HEK293 (cell line): Measurements from ENCODE around the gene ATXN7L3B.
A peak's percentile ranks its signal among the peaks of the same experiment; 100 is the strongest.

ENCODE experiments used
- CTCF ChIA-PET: fragments of 350-600 bp; formaldehyde crosslinking; extraction: SDS; loops from one replicate; lab custom pipeline; 2021; ENCODE audit warnings: antibody characterized with exemption; lab: Yijun Ruan, JAX
- POLR2A ChIA-PET: fragments of 300-600 bp; formaldehyde crosslinking; extraction: SDS; loops from one replicate; lab custom pipeline; 2020; ENCODE audit warnings: antibody characterized with exemption, inconsistent platforms; lab: Yijun Ruan, JAX
- H3K27ac ChIP-seq: fragments of 200-500 bp; sonication (Bioruptor generic); 2 replicates; pipeline ENCODE4 v1.5.1; 2014; ENCODE audit warnings: low read depth, low read length, control low read depth, inconsistent platforms; ENCODE audit errors: extremely low read depth
- H3K36me3 ChIP-seq, 2 experiments: fragments of 200-500 bp in 1 of 2; sonication (Bioruptor generic) in 1 of 2; 1 replicate in 1 of 2; 2 replicates in 1 of 2; pipeline ENCODE4 v1.5.1; 2014 to 2017; ENCODE audit warnings: inconsistent platforms in 2 of 2, low read length in 2 of 2; ENCODE audit not compliant: control insufficient read depth in 2 of 2, insufficient read depth in 1 of 2
- H3K4me1 ChIP-seq: fragments of 200-500 bp; sonication (Bioruptor generic); 2 replicates; pipeline ENCODE4 v1.5.1; 2014; ENCODE audit warnings: mild to moderate bottlenecking, low read length, inconsistent platforms; ENCODE audit not compliant: control insufficient read depth, insufficient read depth
- H3K4me3 ChIP-seq: 2 replicates; pipeline ENCODE4 v1.5.1; 2011; ENCODE audit warnings: low read depth, mild to moderate bottlenecking, control low read depth, low read length, moderate library complexity
- H3K9me3 ChIP-seq: fragments of 200-500 bp; sonication (Bioruptor generic); 2 replicates; pipeline ENCODE4 v1.5.1; 2014; ENCODE audit warnings: low read depth, low read length, inconsistent platforms; ENCODE audit not compliant: control insufficient read depth, insufficient read depth
- GLI4 ChIP-seq: fragments of 450-650 bp; formaldehyde crosslinking; IDR thresholded peaks from 2 replicates; pipeline ENCODE4 v1.5.1; 2016; ENCODE audit warnings: missing biosample characterization, missing genetic modification characterization
- KLF8 ChIP-seq: fragments of 450-650 bp; formaldehyde crosslinking; IDR thresholded peaks from 2 replicates; pipeline ENCODE4 v1.5.1; 2016; ENCODE audit warnings: missing biosample characterization, missing genetic modification characterization
- OVOL3 ChIP-seq: fragments of 450-650 bp; formaldehyde crosslinking; IDR thresholded peaks from 2 replicates; pipeline ENCODE4 v1.5.1; 2016; ENCODE audit warnings: missing biosample characterization, missing genetic modification characterization
- PBX3 ChIP-seq: sonication (generic); formaldehyde crosslinking; IDR thresholded peaks from 2 replicates; pipeline ENCODE4 v1.8.1; 2022; ENCODE audit warnings: mild to moderate bottlenecking, moderate library complexity, missing genetic modification reagents
- PRDM6 ChIP-seq: fragments of 450-650 bp; formaldehyde crosslinking; IDR thresholded peaks from 2 replicates; pipeline ENCODE4 v1.5.1; 2017; ENCODE audit warnings: missing biosample characterization, missing genetic modification characterization
- RBAK ChIP-seq: fragments of 450-650 bp; formaldehyde crosslinking; IDR thresholded peaks from 2 replicates; pipeline ENCODE4 v1.5.1; 2016; ENCODE audit warnings: missing biosample characterization, missing genetic modification characterization
- SP7 ChIP-seq: fragments of 450-650 bp; formaldehyde crosslinking; IDR thresholded peaks from 2 replicates; pipeline ENCODE4 v1.5.1; 2016; ENCODE audit warnings: missing biosample characterization, missing genetic modification characterization
- ZBTB11 ChIP-seq: fragments of 450-650 bp; formaldehyde crosslinking; conservative IDR thresholded peaks from 2 replicates; pipeline ENCODE4 v1.5.1; 2016; ENCODE audit warnings: low read depth, missing biosample characterization, missing genetic modification characterization
- ZBTB20 ChIP-seq: fragments of 450-650 bp; formaldehyde crosslinking; IDR thresholded peaks from 2 replicates; pipeline ENCODE4 v1.5.1; 2016; ENCODE audit warnings: missing biosample characterization, missing genetic modification characterization
- ZNF324 ChIP-seq: fragments of 450-650 bp; formaldehyde crosslinking; IDR thresholded peaks from 2 replicates; pipeline ENCODE4 v1.5.1; 2016; ENCODE audit warnings: missing biosample characterization, missing genetic modification characterization
- ZNF518A ChIP-seq: fragments of 450-650 bp; formaldehyde crosslinking; conservative IDR thresholded peaks from 2 replicates; pipeline ENCODE4 v1.5.1; 2016; ENCODE audit warnings: low read depth, missing biosample characterization, missing genetic modification characterization
- ZNF521 ChIP-seq: fragments of 450-650 bp; formaldehyde crosslinking; IDR thresholded peaks from 2 replicates; pipeline ENCODE4 v1.5.1; 2017; ENCODE audit warnings: missing biosample characterization, mild to moderate bottlenecking, missing genetic modification characterization
- ZNF561 ChIP-seq: fragments of 450-650 bp; IDR thresholded peaks from 2 replicates; pipeline ENCODE4 v1.5.1; 2018; ENCODE audit warnings: missing biosample characterization, missing genetic modification characterization, borderline replicate concordance
- ZNF600 ChIP-seq: fragments of 450-650 bp; formaldehyde crosslinking; IDR thresholded peaks from 2 replicates; pipeline ENCODE4 v1.5.1; 2016; ENCODE audit warnings: missing biosample characterization, missing genetic modification characterization
- ZNF692 ChIP-seq: fragments of 450-650 bp; formaldehyde crosslinking; IDR thresholded peaks from 2 replicates; pipeline ENCODE4 v1.5.1; 2016; ENCODE audit warnings: missing biosample characterization, missing genetic modification characterization
- ZNF843 ChIP-seq: fragments of 450-650 bp; formaldehyde crosslinking; IDR thresholded peaks from 2 replicates; pipeline ENCODE4 v1.5.1; 2016; ENCODE audit warnings: missing biosample characterization, missing genetic modification characterization
- ZSCAN18 ChIP-seq: fragments of 450-650 bp; formaldehyde crosslinking; IDR thresholded peaks from 2 replicates; pipeline ENCODE4 v1.5.1; 2016; ENCODE audit warnings: missing biosample characterization, missing genetic modification characterization
- ZSCAN5A ChIP-seq: fragments of 450-650 bp; formaldehyde crosslinking; IDR thresholded peaks from 2 replicates; pipeline ENCODE4 v1.5.1; 2016; ENCODE audit warnings: missing biosample characterization, missing genetic modification characterization
- ZXDB ChIP-seq: fragments of 450-650 bp; formaldehyde crosslinking; IDR thresholded peaks from 2 replicates; pipeline ENCODE4 v1.5.1; 2016; ENCODE audit warnings: missing biosample characterization, missing genetic modification characterization

The ATXN7L3B gene

GRCh38 chr12:74537707-74538385, at the start of gene ATXN7L3B:
TSS of gene ATXN7L3B (plus strand) at chr12:74537835. CDS start at chr12:74538113, 278 bp downstream.
- ChIA-PET CTCF (interaction anchor here (0.9 kb wide), 2 partner anchors 125 to 854 kb away, joined by 4 read pairs; no protein-coding TSS in a partner anchor), POLR2A (no interaction called here)
- Histone ChIP-seq H3K4me3 (peak within 1 kb of the TSS; percentile 95), H3K9me3 (no peaks in the 10 kb centered on the region), H3K36me3 (peaks cover 6 to 41% of the 10 kb centered on the region in 2 experiments), H3K4me1 (peaks cover 15% of the 10 kb centered on the region), H3K27ac (peak within 1 kb of the TSS; percentile 95)
- TF ChIP-seq SP7 (tag by site-specific recombination) (peak; percentile 55), ZNF692 (tag by site-specific recombination) (0 out of 2 replicates have a peak, but pooled peaks have one; percentile 52), ZNF561 (tag by site-specific recombination) (peak; percentile 97), ZNF843 (tag by site-specific recombination) (0 out of 2 replicates have a peak, but pooled peaks have one; percentile 37), GLI4 (0 out of 2 replicates have a peak, but pooled peaks have one; percentile 21), ZNF521 (no peak), ZSCAN5A (tag by site-specific recombination) (0 out of 2 replicates have a peak, but pooled peaks have one; percentile 54), ZBTB11 (peak; percentile 77), ZNF518A (peak; percentile 82), OVOL3 (tag by site-specific recombination) (0 out of 2 replicates have a peak, but pooled peaks have one; percentile 32), KLF8 (tag by site-specific recombination) (0 out of 2 replicates have a peak, but pooled peaks have one; percentile 13), PRDM6 (tag by site-specific recombination) (no peak), ZNF600 (tag by site-specific recombination) (peak; percentile 45; the same call in 1 of the 2 replicates), RBAK (tag by site-specific recombination) (no peak), ZBTB20 (tag by site-specific recombination) (peak; percentile 90), ZXDB (tag by site-specific recombination) (peak; percentile 88), ZSCAN18 (tag by site-specific recombination) (no peak), ZNF324 (peak; percentile 70; the same call in 1 of the 2 replicates), PBX3 (peak; percentile 69; the same call in 1 of the 2 replicates)
